ENCODE data around the gene HTR1D.

The HTR1D gene

DNA sequence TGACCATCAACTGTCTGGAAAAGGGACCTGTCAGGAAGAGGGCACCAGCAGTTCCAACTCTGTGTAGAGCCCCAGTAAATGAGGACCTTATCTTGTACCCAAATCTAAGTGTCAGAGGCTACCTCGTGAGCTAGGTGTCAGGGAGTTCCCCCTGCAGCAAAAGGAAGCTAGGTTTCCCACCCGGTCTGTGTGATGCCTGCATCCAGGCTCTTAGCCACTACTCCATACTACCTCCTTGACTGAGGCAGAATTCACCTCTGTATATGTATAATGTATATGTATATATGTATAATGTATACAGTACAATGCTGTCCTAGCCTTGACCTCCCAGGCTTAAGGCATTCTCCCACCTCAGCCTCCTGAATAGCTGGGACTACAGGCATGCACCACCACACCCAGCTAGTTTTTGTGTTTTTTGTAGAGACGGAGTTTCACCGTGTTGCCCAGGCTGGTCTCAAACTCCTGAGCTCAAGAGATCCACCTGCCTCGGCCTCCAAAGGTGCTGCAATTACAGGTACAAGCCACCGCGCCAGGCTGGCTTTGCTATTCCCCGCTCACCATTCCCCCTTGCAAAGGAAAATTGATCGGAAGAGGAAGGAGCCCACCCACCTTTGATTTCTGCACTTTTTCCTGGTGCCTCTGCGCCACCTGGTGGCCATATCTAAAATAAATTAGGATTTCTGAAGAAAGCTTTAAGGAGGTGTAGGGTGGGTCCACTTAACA, 32.9 kb downstream of the HTR1D start:
- no peak for DNase-seq (ENCODE audit: low spot score)

DNA sequence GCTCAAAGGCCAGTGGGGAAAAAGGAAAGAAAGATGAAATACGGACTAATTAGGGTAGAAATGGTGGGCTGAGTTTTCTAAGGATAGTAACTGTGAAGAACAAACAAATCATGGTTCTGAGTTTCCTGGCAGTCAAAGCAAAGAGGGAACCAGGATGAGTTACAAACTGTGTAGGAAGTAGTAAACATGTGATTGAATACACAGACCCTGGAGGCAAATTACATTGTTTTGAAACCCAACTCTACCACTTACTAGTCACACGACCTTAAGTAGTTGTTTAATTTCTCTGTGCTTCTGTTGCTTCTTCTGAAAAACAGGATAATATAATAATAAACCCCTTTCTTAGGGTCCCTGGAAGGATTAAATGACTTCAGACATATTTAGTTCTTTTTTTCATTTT, 37.4 kb downstream of the HTR1D start:
- DNase-seq (ENCODE audit: low spot score) = no peak

GRCh38 chr1:23178950-23179349, 38.4 kb downstream of the HTR1D start:
- no peak for DNase-seq (ENCODE audit: low spot score)

DNA sequence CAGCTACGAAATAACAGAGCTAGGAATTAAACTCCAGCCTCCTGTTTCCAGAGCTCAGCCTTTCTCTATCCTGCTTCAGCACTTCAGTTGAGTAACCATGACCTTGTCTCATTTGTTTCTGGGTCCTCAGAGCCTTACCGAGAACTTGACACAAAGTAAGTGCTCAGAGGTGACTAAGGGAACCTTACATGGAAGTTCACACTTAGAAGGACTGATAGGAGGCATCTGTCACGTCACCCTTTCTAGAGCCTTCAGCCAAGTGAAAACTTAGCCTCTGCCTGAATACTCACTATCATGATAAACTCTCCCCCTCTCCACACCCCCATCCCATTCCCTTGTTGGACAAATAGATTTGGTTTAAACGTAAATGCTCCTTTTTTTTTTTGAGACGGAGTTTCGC, 38.9 kb downstream of the HTR1D start:
- no peak for DNase-seq (ENCODE audit: low spot score)

DNA sequence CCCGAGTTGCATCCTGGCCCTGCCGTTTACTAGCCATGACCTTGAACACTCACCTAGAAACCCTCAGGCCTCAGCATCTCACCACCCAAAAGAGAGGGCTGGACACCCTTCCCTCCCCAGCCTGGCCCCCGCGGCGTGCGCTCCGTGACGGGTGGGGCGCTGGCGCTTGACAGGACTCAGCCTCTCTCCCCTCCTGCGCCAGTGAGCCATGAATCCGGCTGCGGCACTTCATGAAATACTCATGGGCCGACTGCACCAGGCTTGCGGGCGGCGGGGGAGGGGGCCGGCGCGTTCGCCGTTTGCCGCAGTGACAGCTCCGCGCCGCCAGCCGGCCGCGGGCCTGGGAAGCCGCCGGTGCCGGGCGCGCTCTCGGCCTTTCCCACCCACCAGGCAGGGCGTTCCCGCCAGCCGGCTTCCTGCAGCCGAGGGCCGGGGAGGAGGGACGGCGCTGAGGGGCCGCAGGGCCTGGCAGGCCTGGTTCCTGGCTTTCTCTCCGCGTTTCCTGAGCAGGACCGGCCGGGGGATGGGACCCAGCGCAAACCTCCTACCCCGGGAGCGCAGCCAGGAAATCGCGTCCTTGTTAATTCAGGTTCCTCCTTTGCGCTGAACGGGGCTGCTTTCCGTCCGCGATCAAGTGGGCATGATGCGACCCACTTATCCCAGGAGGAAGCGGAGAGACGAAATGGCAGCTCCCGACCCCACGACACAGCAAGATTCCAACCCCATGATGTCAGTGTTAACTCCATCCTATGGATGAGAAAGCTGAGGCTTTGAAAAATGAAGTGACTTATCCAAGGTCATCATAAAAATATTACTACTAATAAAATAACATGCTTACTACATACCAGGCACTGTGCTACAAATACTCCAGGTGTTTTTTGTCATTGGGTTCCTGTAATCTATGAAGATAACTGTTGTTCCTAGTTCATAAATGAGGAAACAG, 39.6 kb downstream of the HTR1D start:
- DNase-seq (ENCODE audit: low spot score) = peak; percentile 58

DNA sequence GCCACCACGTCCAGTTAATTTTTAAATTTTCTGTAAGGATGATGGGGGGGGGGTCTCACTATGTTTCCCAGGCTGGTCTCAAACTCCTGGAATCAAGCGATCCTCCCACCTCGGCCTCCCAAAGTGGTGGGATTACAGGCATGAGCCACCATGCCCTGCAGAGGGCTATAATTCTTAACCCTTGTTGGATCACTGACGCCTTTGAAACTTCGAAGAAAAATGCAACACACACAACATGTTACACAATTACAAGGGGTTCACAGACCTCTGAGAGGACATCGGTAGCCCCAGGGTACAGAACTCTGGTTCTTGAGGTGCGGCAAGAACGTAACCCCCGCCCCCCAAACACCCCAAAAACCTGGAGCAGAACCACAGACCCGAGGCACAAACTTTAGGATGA, 40.3 kb downstream of the HTR1D start:
- DNase-seq (ENCODE audit: low spot score) = no peak

DNA sequence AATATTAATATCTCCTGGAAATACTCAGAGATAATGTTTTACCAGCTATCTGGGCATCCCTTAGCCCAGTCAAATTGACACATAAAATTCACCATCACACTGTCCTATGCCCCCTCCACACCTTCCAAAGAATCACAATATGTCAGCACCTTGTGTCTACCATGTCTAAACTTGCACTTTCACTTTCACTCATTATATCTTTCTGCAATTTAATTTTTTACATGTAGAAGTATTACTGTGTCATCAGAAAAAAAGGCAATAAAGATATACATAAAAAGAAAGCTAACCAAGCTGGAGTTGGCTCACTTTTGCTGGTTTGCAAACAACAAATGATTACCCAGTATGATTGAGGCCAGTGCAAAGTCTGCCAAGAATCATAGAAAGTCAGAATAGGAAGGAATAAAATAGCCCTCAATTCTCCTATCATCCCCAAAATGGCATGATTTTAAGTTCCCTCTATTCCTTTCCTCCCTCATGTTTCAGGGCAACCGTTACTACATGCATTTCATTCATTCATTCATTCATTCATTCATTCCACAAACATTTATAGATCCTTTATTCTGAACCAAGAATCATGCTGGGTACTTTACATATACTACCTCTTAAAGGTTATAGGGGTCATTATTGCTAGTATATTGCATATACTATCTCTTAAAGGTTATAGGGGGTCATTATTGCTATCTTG, 42.7 kb downstream of the HTR1D start:
- no peak for DNase-seq (ENCODE audit: low spot score)

GRCh38 chr1:23171181-23171755, 46.0 kb downstream of the HTR1D start:
- DNase-seq (ENCODE audit: low spot score) = no peak

GRCh38 chr1:23169727-23170335, 47.5 kb downstream of the HTR1D start:
- DNase-seq (ENCODE audit: low spot score) = no peak

DNA sequence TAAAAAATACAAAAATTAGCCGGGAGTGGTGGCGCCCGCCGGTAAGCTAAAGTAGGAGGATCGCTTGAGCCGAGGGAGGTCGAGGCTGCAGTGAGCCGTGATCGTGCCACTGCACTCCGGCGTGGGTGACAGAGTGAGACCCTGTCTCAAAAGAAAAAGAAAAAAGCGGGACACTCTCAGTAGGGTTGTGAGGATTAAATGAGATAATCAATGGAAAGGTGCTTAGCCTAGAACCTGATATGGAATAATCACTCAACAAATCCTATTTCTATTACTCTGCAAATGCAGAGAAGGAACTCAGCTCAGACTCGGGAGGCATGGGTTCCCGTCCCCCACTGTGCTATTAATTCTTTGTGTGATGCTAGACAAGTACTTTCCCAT, 48.1 kb downstream of the HTR1D start:
- DNase-seq (ENCODE audit: low spot score) = no peak

GRCh38 chr1:23168445-23169194, 48.7 kb downstream of the HTR1D start, which contains the start of gene LUZP1:
TSS of gene LUZP1 (minus strand) at chr1:23168856.
- DNase-seq (ENCODE audit: low spot score) = peak; percentile 88

GRCh38 chr1:23168079-23168444, 49.2 kb downstream of the HTR1D start:
- DNase-seq (ENCODE audit: low spot score) = no peak

DNA sequence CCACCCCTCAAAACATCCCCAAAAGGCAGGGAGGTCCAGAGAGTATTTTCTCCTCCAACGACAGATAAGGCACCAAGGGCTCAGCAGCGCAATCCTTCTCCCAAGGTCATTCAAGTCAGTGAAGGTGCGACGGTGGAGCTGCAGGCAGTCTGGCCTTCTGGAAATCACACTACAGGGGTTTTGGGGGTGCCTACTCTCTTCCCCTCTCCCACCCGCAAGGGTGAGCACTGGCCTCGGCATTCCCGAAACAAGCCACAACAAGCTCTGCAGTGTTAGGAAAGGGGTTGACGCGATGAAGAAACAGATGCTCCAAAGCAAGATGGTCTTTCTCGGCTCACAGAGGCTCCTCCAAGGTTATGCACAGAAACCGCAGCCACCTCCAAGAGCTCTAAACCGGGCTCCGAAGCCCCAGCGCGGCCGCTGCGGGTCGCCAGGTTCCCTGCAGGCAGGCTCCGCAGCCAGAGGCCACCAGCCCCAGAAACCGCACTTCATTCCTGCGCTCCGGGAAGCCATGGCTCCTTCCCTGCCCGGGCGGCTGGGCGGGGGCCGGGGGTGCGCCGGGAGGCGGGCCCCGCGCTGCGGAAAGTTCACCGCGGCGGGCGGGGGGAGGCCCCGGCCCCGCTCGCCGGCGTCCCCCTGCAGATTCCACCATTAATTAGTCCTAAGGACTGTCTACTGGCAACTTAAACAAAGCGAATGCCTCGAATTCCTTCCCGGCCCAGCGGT, 49.8 kb downstream of the HTR1D start:
- peak; percentile 31 for DNase-seq (ENCODE audit: low spot score)

- no peak for DNase-seq (ENCODE audit: low spot score)
These were observed 50.4 kb downstream of the HTR1D start for GRCh38 chr1:23166854-23167253.

DNA sequence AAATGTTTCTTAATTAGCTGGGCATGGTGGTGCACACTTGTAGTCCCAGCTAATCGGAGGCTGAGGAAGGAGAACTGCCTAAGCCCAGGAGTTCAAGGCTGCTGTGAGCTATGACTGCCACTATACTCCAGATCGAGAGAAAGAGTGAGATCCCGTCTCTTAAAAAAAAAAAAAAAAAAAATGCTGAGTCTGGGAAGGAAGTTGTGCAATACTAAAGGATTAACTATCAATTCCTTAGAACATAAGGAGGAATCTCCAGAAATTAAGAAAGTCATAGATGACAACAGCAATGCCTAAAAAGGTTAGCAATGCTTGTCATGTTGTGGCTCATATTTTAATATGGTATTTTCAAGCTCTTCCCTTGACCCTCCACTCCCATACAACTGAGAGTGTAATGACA, 53.9 kb downstream of the HTR1D start:
- DNase-seq (ENCODE audit: low spot score) = no peak

GRCh38 chr1:23159963-23160877, 57.1 kb downstream of the HTR1D start:
- DNase-seq (ENCODE audit: low spot score) = no peak

GRCh38 chr1:23156940-23157339, 60.4 kb downstream of the HTR1D start:
- no peak for DNase-seq (ENCODE audit: low spot score)

DNA sequence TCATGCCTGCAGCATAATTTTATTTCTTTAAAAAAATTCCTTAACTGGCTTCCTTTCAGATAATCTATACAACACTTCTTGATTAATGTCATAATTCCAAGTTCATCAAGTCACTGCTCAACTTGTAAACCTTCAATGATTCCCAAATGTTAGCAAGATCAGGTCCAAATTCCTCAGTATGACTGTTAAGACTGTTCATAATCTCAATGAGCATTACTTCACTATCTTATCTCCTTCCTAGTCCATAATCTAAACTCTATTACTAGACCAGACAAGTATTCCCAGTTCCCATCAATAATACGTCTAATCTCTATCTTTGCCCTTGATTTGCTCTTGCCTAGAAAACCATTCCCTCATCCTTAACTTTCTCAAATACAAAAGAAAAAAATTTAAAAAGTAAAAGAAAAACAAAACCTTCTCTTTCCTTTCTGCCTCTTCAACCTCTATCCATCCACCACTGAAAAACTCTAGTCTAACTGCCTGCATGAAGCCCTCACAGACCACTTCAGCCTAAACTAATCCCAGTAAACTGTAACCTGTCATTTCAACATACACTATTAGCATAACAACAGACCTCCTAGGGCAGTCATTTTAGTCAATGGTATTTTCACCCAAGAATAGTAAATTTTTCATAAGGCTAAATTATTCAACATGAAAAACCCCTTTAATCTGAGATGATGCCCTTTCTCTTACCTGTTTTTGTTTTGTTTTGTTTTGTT, 64.2 kb downstream of the HTR1D start:
- no peak for DNase-seq (ENCODE audit: low spot score)

- no peak for DNase-seq (ENCODE audit: low spot score)
These were observed 66.6 kb downstream of the HTR1D start for GRCh38 chr1:23150742-23151141.

Data from putamen (tissue), 1 donor.